Effector memory CD4-positive, alpha-beta T cell (primary cell): ENCODE results near the gene UNCX.
"Not testable (repeated sequence)": the region's sequence is repeated elsewhere in the genome, so short reads cannot be mapped to it uniquely, and the experiment has no call there.

Source experiments
- DNase-seq, 3 donors: peaks; one replicate each; pipeline ENCODE4 v3.0.0-alpha.2; 2020
- H3K27ac ChIP-seq: 2 replicates; pipeline ENCODE4 v1.7.0; 2013; ENCODE audit warnings: mild to moderate bottlenecking, low read length, moderate library complexity; ENCODE audit not compliant: insufficient read depth, poor library complexity, severe bottlenecking
- H3K27me3 ChIP-seq: replicated peaks from 2 replicates; pipeline ENCODE4 v1.7.0; 2013; ENCODE audit warnings: mild to moderate bottlenecking, low read length; ENCODE audit not compliant: insufficient read depth, control insufficient read depth, poor library complexity, severe bottlenecking
- H3K36me3 ChIP-seq: 2 replicates; pipeline ENCODE4 v1.7.0; 2013; ENCODE audit warnings: mild to moderate bottlenecking, low read length, moderate library complexity; ENCODE audit not compliant: control insufficient read depth, insufficient read depth
- H3K4me1 ChIP-seq: 2 replicates; pipeline ENCODE4 v1.7.0; 2013; ENCODE audit warnings: low read length, mild to moderate bottlenecking; ENCODE audit not compliant: control insufficient read depth, insufficient read depth, poor library complexity, severe bottlenecking
- H3K4me3 ChIP-seq: 2 replicates; pipeline ENCODE4 v1.7.0; 2013; ENCODE audit warnings: low read length, low read depth, mild to moderate bottlenecking; ENCODE audit not compliant: insufficient read depth, poor library complexity, severe bottlenecking
- H3K9me3 ChIP-seq: 2 replicates; pipeline ENCODE4 v1.7.0; 2013; ENCODE audit warnings: mild to moderate bottlenecking, low read length, moderate library complexity; ENCODE audit not compliant: control insufficient read depth
- total RNA-seq, 3 donors: gene quantifications; one replicate each; lab custom pipeline; 2026; lab: John Stamatoyannopoulos, UW

UNCX gene
- total RNA-seq = 0 reads per million in 3 donors

DNA sequence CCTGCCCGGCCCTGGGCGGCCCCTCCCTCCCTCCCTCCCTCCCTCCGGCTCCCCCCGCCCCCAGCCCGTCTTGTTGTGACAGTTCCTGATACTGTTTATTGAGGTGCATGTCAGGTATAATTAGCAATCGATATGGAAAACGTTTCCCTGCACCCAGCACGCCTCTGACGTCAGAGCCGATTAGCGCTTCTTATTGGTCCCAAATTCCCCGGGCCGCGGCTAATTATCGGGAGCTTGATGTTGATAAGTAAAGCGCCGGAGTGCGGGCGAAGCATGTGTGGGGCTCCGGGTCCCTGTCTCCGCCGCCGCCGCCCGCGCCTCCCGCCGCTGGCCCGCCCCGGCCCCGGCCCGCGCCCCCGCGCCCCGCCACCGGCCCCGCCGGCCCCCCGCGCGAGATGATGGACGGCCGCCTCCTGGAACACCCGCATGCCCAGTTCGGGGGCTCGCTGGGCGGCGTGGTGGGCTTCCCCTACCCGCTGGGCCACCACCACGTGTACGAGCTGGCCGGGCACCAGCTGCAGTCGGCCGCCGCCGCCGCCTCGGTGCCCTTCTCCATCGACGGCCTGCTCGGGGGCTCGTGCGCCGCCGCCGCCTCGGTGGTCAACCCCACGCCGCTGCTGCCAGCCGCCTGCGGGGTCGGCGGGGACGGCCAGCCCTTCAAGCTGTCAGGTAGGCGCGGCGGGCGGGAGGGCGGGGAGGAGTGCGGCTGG is at the start of gene UNCX:
TSS of gene UNCX (plus strand) at position 250 of the 710 bp plus-strand sequence. CDS start at position 396, 146 bp downstream.
- H3K9me3 ChIP-seq = no peaks in the 10 kb centered on the region
- DNase-seq = no peak
- peaks cover 73% of the 10 kb centered on the region for H3K27me3 ChIP-seq
- no peaks in the 10 kb centered on the region for H3K36me3 ChIP-seq
- H3K4me1 ChIP-seq = peaks cover 20% of the 10 kb centered on the region
- H3K27ac ChIP-seq = no peak within 1 kb of the TSS
- H3K4me3 ChIP-seq = no peak within 1 kb of the TSS

DNA sequence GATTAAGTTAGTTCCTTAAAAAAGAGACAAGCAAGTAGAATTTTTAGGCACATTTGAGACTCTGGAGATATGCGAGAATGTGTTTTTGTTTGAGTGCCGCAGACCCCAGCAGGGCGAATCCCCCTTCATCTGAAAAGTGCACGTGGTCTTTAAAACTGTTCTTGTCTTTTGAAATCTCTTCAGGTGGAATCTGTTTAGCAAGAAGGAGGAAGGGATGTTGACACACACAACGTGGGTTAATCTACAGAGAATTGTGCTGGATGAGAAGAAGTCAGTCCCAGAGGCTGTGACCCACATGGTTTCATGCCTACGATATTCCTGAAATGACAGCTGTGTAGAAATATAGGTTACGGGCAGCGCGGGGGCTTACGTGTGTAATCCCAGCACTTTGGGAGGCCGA is 45.5 kb upstream of the UNCX start:
- no peak for DNase-seq
- H3K27me3 ChIP-seq = peaks cover 4% of the 10 kb centered on the region
- H3K36me3 ChIP-seq = no peaks in the 10 kb centered on the region
- no peaks in the 10 kb centered on the region for H3K4me1 ChIP-seq
- H3K9me3 ChIP-seq = no peaks in the 10 kb centered on the region
- H3K27ac ChIP-seq = no peak overlapping the region
- no peak overlapping the region for H3K4me3 ChIP-seq

DNA sequence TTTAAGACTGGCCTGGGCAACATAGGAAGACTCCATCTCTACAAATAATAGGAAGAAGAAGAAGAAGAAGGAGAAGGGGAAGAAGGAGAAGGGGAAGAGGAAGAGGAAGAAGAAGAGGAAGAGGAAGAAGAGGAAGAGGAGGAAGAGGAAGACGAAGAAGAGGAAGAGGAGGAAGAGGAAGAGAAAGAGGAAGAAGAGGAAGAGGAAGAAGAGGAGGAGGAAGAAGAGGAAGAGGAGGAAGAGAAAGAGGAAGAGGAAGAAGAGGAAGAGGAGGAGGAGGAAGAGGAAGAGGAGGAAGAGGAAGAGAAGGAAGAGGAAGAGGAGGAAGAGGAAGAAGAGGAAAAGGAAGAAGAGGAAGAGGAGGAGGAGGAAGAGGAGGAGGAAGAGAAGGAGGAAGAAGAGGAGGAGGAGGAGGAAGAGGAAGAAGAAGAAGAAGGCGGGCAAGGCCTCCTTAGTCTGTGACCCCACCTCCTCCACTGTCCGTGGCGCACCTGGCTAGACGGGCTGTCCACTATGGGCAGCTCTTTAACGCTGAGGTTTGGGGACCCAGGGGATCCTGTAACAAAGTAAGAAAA is 43.9 kb upstream of the UNCX start:
- H3K27me3 ChIP-seq = peaks cover 4% of the 10 kb centered on the region
- no peak for DNase-seq
- H3K4me1 ChIP-seq = no peaks in the 10 kb centered on the region
- no peaks in the 10 kb centered on the region for H3K9me3 ChIP-seq
- no peak overlapping the region for H3K4me3 ChIP-seq
- no peak overlapping the region for H3K27ac ChIP-seq
- H3K36me3 ChIP-seq = no peaks in the 10 kb centered on the region

DNA sequence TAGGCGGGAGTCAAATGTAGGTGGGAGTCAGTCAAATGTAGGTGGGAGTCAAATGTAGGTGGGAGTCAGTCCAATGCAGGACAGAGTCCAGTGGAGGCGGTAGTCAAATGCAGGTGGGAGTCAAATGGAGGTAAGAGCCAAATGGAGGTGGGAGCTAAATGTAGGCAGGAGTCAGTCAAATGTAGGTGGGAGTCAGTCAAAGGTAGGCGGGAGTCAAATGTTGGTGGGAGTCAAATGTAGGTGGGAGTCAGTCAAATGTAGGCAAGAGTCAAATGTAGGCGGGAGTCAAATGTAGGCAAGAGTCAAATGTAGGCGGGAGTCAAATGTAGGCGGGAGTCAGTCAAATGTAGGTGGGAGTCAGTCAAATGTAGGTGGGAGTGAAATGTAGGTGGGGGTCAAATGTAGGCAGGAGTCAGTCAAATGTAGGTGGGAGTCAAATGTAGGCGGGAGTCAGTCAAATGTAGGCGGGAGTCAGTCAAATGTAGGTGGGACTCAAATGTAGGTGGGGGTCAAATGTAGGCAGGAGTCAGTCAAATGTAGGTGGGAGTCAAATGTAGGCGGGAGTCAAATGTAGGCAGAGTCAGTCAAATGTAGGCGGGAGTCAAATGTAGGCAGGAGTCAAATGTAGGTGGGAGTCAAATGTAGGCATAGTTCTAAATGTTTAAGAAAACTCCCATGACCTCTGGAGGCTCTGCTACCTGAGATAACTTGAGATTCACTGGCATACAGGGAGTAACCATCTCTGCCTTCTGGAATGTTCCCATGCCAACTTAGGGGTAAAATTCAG is 42.5 kb upstream of the UNCX start:
- Histone ChIP-seq H3K4me1 (no peaks in the 10 kb centered on the region), H3K36me3 (no peaks in the 10 kb centered on the region), H3K27me3 (peaks cover 4% of the 10 kb centered on the region), H3K9me3 (no peaks in the 10 kb centered on the region), H3K27ac (no peak overlapping the region), H3K4me3 (no peak overlapping the region)
- no peak for DNase-seq

DNA sequence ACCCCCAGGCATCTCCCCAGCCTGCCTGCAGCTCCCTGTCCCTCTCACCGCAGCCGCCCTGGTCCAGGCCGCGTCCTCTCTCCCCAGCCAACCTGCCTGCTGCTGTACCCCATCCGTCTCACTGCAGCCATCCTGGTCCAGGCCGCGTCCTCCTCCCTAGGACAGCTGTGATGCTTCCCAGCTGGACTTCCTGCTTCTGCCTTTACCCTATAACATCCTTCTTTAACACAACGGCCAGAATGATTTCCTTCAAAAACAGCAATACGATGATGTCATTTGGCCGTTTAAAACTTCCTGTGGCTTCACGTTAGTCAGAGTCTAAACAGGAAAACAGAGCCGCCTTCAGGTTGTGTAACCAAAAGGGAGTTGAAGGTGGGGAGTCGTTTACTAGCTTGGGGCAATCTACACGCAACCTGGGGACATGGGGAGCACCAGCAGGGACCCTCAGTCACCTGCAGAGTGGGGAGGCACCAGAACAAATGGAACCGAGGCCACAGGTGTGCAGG is 40.4 kb upstream of the UNCX start:
- no peaks in the 10 kb centered on the region for H3K27me3 ChIP-seq
- H3K36me3 ChIP-seq = no peaks in the 10 kb centered on the region
- no peak for DNase-seq
- no peak overlapping the region for H3K4me3 ChIP-seq
- H3K4me1 ChIP-seq = no peaks in the 10 kb centered on the region
- H3K27ac ChIP-seq = no peak overlapping the region
- H3K9me3 ChIP-seq = no peaks in the 10 kb centered on the region

DNA sequence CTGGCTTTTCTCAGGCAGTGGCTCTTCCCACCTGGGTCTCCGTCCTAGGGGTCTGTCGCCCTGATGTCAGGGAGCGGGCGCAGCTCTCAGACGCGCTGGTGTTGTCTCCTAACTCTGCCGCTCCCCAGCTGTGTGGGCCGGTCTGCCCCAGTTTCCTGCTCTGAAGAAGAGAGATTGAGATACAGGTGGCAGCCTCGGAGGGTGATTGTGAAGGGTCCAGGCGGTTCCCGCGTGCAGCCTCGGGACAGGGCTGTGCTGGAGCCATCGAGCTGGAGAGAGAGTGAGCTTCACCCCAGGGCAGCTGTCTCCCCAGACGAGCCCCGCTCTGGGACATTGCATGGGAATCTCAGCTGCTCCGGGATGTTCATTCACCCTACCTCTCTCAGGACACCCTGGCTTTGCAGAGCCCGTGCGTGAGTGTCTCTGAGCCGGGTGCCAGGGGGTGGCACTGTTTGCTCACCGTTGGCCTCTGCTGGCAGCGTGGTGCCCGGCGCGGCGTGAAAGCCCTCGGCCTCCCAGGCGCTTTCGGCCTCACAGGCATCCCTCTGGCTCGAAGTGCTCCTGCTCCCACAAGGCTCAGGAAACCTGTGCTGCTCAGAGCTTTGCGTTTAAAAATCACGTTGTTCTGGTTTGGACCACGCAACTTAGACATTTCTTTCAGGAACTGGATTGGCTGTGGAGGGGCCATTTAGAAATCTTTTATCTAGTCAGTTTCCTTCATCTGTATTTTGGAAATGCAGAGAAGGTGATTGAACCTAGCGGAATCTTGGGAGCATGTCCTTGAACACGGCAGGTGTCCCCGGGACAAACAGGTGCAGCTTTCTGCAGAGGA is 38.9 kb upstream of the UNCX start:
- Histone ChIP-seq H3K36me3 (no peaks in the 10 kb centered on the region), H3K27me3 (no peaks in the 10 kb centered on the region), H3K27ac (no peak overlapping the region), H3K4me1 (no peaks in the 10 kb centered on the region), H3K9me3 (no peaks in the 10 kb centered on the region), H3K4me3 (no peak overlapping the region)
- DNase-seq = no peak

DNA sequence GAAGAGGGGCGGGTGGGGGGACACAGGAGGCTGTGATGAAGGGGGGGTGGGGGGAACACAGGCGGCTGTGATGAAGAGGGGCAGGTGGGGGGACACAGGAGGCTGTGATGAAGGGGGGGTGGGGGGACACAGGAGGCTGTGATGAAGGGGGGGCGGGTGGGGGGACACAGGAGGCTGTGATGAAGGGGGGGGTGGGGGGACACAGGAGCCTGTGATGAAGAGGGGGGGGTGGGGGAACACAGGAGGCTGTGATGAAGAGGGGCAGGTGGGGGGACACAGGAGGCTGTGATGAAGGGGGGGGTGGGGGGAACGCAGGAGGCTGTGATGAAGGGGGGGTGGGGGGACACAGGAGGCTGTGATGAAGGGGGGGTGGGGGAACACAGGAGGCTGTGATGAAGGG is 36.2 kb upstream of the UNCX start:
- H3K36me3 ChIP-seq, H3K4me1 ChIP-seq, H3K4me3 ChIP-seq, H3K9me3 ChIP-seq, H3K27ac ChIP-seq, H3K27me3 ChIP-seq, DNase-seq: not testable (repeated sequence)

DNA sequence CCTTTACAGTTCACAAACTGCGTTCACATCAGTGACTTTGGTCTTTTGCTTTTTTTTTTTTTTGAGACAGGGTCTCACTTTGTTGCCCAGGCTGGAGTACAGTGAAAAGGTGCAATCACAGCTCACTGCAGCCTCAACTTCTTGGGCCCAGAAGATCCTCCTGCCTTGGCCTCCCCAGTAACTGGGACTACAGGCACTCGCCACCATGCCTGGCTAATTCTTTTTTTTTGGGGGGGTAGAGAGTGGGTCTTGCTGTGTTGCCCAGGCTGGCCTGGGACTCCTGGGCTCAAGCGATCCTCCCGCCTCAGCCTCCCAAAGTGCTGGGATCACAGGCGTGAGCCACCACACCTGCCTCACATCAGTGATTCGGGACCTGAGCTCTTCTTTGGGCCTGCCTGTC is 35.7 kb upstream of the UNCX start:
- Histone ChIP-seq H3K4me3 (no peak overlapping the region), H3K27ac (no peak overlapping the region), H3K36me3 (no peaks in the 10 kb centered on the region), H3K27me3 (no peaks in the 10 kb centered on the region), H3K4me1 (no peaks in the 10 kb centered on the region), H3K9me3 (no peaks in the 10 kb centered on the region)
- DNase-seq = no peak

DNA sequence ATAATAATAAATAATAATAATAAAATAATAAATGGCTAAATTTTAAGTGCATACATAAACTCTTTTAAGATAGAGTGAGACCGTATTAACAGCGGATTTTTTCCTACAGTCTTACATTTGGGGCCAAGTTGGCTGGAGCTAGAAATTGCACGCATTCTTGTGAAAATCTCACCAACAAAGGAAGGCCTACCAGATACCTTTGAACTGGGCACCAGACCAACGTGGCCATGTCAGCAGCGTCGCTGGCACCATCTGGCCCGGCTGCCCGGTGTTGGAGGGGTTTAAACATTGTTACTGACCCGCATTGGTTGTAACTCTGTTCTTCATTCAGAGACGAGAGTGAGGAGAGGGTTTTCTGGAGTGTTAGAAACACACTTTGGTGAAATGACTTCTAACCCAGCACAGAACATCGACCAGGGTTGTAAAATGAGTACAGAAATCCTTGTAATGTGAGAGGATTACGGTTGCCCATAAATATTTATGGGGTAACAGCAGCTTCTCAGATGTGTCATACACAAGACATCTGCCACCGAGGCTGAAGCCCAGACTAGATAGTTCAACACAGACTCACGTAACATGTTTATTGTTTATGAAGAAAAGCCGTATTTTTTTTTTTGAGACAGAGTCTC is 34.6 kb upstream of the UNCX start:
- Histone ChIP-seq H3K9me3 (no peaks in the 10 kb centered on the region), H3K36me3 (no peaks in the 10 kb centered on the region), H3K4me1 (no peaks in the 10 kb centered on the region), H3K27me3 (no peaks in the 10 kb centered on the region), H3K4me3 (no peak overlapping the region), H3K27ac (no peak overlapping the region)
- no peak for DNase-seq
